NOMO-1 treated with DMSO at 0.1 percent for 48 hours (cell line): ENCODE measurements around the gene URB2.
"Not testable (repeated sequence)": the region's sequence is repeated elsewhere in the genome, so short reads cannot be mapped to it uniquely, and the experiment has no call there.

Experiments
- DNase-seq: peaks from one replicate; lab custom pipeline; 2025; ENCODE audit not compliant: unreplicated experiment; lab: John Stamatoyannopoulos, UW

URB2 gene

GRCh38 chr1:229690662-229691061 lies 64.6 kb downstream of the URB2 start:
- DNase-seq, result no peak

GRCh38 chr1:229691362-229691761 lies 65.3 kb downstream of the URB2 start:
- DNase-seq, result no peak

- DNase-seq, result no peak
Measured at GRCh38 chr1:229693129-229693900, 67.3 kb downstream of the URB2 start.

GRCh38 chr1:229694053-229694693 lies 68.1 kb downstream of the URB2 start:
- DNase-seq, result no peak

DNA sequence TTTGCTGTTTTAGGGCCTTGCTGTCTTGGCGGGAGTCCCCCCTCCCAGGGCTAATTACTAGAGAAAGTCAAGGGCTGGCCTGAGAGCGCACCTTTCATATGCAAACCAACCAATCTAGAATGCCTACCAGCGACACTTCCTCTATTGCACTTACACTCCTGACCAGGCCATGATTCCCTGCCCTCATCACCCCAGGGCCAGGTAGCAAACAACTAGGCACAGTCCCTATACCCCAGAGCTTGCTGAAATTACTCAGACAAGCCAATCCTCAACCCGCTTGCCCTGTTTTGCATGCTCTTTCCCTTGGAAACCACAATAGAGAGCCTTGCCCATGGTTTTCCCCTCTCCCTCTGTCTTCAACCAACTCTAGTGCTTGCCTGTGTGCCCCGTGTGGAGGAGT lies 70.3 kb downstream of the URB2 start:
- DNase-seq, result no peak

- no peak for DNase-seq
Measured at GRCh38 chr1:229699613-229700267, 73.7 kb downstream of the URB2 start.

DNA sequence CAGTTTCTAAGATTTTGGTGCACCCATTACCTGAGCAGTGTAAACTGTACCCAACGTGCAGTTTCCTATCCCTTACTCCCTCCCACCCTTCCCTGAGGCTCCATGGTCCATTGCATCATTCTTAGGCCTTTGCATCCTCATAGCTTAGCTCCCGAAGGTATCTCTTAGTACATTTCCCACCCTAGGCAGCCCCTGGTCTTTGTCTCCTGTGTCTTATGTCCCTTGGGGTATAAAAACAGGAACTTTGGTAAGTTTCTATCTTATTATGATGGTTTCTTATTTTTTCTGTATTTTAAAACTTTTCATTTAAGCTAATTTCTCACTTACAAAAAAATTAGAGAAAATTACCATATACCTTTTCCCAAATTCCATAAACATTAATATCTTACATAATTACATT lies 78.1 kb downstream of the URB2 start:
- no peak for DNase-seq

DNA sequence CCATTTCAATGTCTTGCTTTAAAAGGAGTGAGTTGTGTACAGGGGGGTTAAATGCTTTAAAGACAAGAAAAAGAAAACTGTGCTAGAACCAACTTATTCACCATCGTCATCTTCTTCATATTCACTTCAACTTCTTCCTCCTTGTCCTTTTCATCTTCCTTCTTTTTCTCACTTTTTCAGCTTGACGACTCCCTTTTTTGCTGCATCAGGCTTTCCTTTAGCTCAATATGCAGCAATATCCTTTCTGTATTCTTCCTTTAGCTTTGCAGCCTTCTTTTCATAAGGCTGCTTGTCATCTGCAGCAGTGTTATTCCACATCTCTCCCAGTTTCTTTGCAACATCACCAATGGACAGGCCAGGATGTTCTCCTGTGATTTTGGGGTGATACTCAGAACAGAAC lies 79.1 kb downstream of the URB2 start:
- DNase-seq, result not testable (repeated sequence)

DNA sequence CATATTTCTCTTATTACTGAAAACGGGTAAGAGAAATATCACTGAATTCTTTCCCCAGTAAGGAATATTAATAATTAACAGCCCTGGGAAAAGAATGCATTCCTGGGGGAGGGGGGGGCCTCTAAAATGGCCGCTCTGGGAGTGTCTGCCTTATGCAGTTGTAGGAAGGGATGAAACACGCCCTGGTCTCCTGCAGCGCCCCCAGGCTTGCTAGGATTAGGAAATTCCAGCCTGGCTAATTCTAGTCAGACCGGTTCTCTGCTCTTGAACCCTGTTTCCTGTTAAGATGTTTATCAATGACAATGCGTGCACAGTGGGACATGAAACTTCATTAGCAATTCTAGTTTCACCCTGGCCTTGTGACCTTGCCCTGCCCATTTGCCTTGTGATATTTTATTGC lies 81.1 kb downstream of the URB2 start:
- DNase-seq, result not testable (repeated sequence)

DNA sequence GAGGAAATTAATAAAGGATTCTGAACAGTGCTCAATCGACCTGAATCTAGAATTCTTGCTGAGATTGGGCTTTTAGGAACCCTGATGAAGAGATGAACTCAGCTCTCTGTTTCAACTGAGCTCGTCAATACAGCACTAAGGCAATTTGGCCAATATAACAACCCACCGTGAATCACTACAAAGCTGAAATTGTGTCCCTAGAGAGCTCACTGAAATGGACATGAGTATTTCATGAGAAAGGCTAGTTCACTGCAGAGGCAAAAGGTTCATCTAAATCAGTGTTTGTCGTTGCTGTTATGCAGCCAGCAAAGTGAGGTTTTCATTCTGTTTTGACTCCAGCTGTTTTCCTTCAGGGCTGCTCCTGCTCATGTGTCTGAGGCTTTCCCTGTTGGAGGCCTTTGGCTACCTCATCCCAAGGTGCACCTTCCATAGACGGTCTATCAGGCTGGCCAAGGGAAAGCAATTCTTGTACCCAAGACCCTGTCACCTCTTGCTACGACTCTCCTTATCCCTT lies 83.5 kb downstream of the URB2 start:
- DNase-seq, result no peak
